CD4-positive, alpha-beta T cell (primary cell): ENCODE results near the gene RDH5. TPM values are rescaled to one million over a fixed set of nuclear protein-coding genes. Genes with fewer than 3 reads are reported as not detected.

Experiments used
- ATAC-seq: fragments of 200-7000 bp; cut with Tn5 transposase; one replicate; pipeline ENCODE4 v1.10.0; 2022; ENCODE audit warnings: mild to moderate bottlenecking; ENCODE audit not compliant: poor library complexity
- CTCF ChIA-PET: fragments of 350-600 bp; sonication (Branson Sonifier 250); formaldehyde crosslinking; loops from one replicate; lab custom pipeline; 2021; ENCODE audit warnings: antibody characterized with exemption, inconsistent platforms; lab: Charles Lee
- POLR2A ChIA-PET: fragments of 350-600 bp; sonication (Branson Sonifier 250); formaldehyde crosslinking; loops from one replicate; lab custom pipeline; 2021; ENCODE audit warnings: antibody characterized with exemption, inconsistent platforms; lab: Charles Lee
- DNase-seq, 14 experiments: peaks; one replicate each; pipeline ENCODE4 v3.0.0-alpha.2; 2013 to 2020; ENCODE audit warnings: mixed read lengths in 2 of 14
- H3K27ac ChIP-seq, 2 donors: one replicate each; pipeline versions ENCODE4 v1.5.1 to v1.7.0; 2013; ENCODE audit warnings: low read length in 2 of 2, low read depth in 1 of 2, mild to moderate bottlenecking in 1 of 2
- H3K27me3 ChIP-seq, 2 experiments: 1 replicate in 1 of 2; 2 replicates in 1 of 2; pipeline versions ENCODE4 v1.6.1 to v1.7.0; 2013; ENCODE audit warnings: low read length in 2 of 2, control low read depth in 1 of 2, mild to moderate bottlenecking in 1 of 2, moderate library complexity in 1 of 2; ENCODE audit not compliant: insufficient read depth in 2 of 2, control insufficient read depth in 1 of 2
- H3K36me3 ChIP-seq: one replicate; pipeline ENCODE4 v1.6.1; 2013; ENCODE audit warnings: low read length, control low read depth; ENCODE audit not compliant: insufficient read depth
- H3K4me1 ChIP-seq: one replicate; pipeline ENCODE4 v1.6.1; 2013; ENCODE audit warnings: low read length, control low read depth; ENCODE audit not compliant: insufficient read depth
- H3K4me3 ChIP-seq: one replicate; pipeline ENCODE4 v1.5.1; 2013; ENCODE audit warnings: mild to moderate bottlenecking, low read length, moderate library complexity
- H3K9me3 ChIP-seq, 2 experiments: 1 replicate in 1 of 2; 2 replicates in 1 of 2; pipeline versions ENCODE4 v1.6.1 to v1.7.0; 2013; ENCODE audit warnings: low read length in 2 of 2, mild to moderate bottlenecking in 2 of 2, control low read depth in 1 of 2, moderate library complexity in 1 of 2; ENCODE audit not compliant: control insufficient read depth in 1 of 2, insufficient read depth in 1 of 2
- H3K27ac Mint-ChIP-seq: one replicate; pipeline ENCODE4 v1.8.0; 2020; ENCODE audit warnings: mixed read lengths
- H3K27me3 Mint-ChIP-seq: one replicate; pipeline ENCODE4 v1.8.0; 2021; ENCODE audit warnings: mixed read lengths
- H3K36me3 Mint-ChIP-seq: one replicate; pipeline ENCODE4 v1.8.0; 2021; ENCODE audit warnings: low read depth, mixed read lengths
- H3K4me1 Mint-ChIP-seq: one replicate; pipeline ENCODE4 v1.8.0; 2021; ENCODE audit warnings: low read depth, mixed read lengths
- H3K4me3 Mint-ChIP-seq: one replicate; pipeline ENCODE4 v1.8.0; 2020; ENCODE audit warnings: mild to moderate bottlenecking, mixed read lengths
- H3K9me3 Mint-ChIP-seq: one replicate; pipeline ENCODE4 v1.8.0; 2020; ENCODE audit warnings: mixed read lengths
- intact Hi-C, 2 experiments: fragments of 100-400 bp; cut with DNase I in 1 of 2; cut with micrococcal nuclease in 1 of 2; formaldehyde crosslinking; loops; one replicate each; pipeline versions ENCODE4 v1.15.1 to v1.9.0; 2023 to 2025; cut with DNase I, micrococcal nuclease
- total RNA-seq, 174 experiments: library from RNA in 2 of 174; stranded (reverse) in 2 of 174; gene quantifications; one replicate each; pipeline ENCODE4 v1.2.3 and lab custom pipeline; 2021 to 2026
- TF ChIP-seq, protein P1 (sequence below): fragments of 200-600 bp; IDR thresholded peaks from one replicate; pipeline ENCODE4 v1.8.0; 2022; ENCODE audit warnings: antibody characterized with exemption, mild to moderate bottlenecking

RDH5 gene
- total RNA-seq, 2 experiments from 2014 or later = 8.8 TPM

GRCh38 chr12:55703288-55703687 lies 16.9 kb upstream of the RDH5 start:
- Mint-ChIP-seq H3K27me3 (peaks cover 23% of the 10 kb centered on the region), H3K27ac (no peak overlapping the region), H3K36me3 (no peaks in the 10 kb centered on the region), H3K4me3 (no peak overlapping the region), H3K9me3 (no peaks in the 10 kb centered on the region), H3K4me1 (peaks cover 11% of the 10 kb centered on the region)
- Histone ChIP-seq H3K27ac (no peak overlapping the region), H3K4me3 (no peak overlapping the region), H3K36me3 (no peaks in the 10 kb centered on the region), H3K27me3 (peaks cover 7 to 10% of the 10 kb centered on the region in 2 experiments), H3K9me3 (no peaks in the 10 kb centered on the region), H3K4me1 (peaks cover 12% of the 10 kb centered on the region)
- TF ChIP-seq, protein P1, sequence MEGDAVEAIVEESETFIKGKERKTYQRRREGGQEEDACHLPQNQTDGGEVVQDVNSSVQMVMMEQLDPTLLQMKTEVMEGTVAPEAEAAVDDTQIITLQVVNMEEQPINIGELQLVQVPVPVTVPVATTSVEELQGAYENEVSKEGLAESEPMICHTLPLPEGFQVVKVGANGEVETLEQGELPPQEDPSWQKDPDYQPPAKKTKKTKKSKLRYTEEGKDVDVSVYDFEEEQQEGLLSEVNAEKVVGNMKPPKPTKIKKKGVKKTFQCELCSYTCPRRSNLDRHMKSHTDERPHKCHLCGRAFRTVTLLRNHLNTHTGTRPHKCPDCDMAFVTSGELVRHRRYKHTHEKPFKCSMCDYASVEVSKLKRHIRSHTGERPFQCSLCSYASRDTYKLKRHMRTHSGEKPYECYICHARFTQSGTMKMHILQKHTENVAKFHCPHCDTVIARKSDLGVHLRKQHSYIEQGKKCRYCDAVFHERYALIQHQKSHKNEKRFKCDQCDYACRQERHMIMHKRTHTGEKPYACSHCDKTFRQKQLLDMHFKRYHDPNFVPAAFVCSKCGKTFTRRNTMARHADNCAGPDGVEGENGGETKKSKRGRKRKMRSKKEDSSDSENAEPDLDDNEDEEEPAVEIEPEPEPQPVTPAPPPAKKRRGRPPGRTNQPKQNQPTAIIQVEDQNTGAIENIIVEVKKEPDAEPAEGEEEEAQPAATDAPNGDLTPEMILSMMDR = no peak
- DNase-seq (no peak), ATAC-seq (no peak)
- ChIA-PET POLR2A (interaction anchor here (0.6 kb wide), 1 partner anchor 12 kb away, joined by 3 read pairs; no protein-coding TSS in a partner anchor), CTCF (no interaction called here)
- intact Hi-C loops = no loop called here

DNA sequence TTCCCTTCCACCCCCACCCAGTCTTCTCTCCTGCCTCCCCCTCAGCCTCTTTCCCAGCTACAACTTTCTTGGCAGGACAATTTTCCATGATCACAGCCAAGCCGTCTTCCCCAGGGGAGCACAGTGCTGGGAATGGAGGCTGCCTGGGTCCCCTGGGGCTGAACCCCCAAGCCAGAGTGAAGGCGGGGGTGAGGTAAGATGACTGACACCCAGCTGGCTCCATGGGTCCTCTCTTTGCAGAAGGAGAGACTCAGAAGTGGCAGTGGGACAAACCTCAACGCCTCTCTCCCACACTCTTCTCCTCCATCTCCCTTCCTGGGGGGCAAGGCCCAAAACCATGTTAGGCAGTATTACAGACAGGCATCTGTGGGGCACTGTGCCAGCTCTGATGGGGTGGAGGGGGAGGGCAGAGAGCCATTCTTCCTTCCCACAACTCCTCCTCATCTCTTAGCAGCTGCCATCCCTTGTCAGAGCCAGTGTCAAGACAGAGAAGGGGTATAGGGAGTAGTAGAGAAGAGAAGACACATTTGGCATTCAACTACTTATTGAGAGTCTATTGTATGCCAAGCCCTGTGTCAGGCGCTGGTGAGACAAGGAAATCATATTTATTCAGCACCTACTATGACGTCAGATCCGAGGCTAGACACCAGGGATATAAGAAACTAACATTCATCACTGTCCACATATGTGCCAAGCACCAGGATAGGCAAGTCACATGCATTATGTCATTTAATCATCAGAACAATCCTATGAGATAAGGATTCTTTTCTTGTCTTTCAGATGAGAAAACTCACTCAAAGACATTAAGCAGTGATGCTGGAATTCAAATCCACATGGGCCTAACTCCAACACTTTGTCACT lies 16.1 kb upstream of the RDH5 start:
- H3K4me1 ChIP-seq = peaks cover 18% of the 10 kb centered on the region
- Mint-ChIP-seq H3K36me3 (no peaks in the 10 kb centered on the region), H3K9me3 (no peaks in the 10 kb centered on the region), H3K4me1 (peaks cover 19% of the 10 kb centered on the region), H3K27ac (no peak overlapping the region), H3K4me3 (no peak overlapping the region), H3K27me3 (peaks cover 31% of the 10 kb centered on the region)
- ChIA-PET POLR2A (interaction anchor here (0.6 kb wide), 1 partner anchor 11 kb away, joined by 3 read pairs; no protein-coding TSS in a partner anchor), CTCF (no interaction called here)
- TF ChIP-seq, protein P1 = no peak
- H3K9me3 ChIP-seq = no peaks in the 10 kb centered on the region
- H3K27me3 ChIP-seq = peaks cover 7 to 14% of the 10 kb centered on the region in 2 experiments
- DNase-seq (no peak), ATAC-seq (no peak)
- no peaks in the 10 kb centered on the region for H3K36me3 ChIP-seq
- intact Hi-C loops = no loop called here
- no peak overlapping the region for H3K4me3 ChIP-seq
- H3K27ac ChIP-seq = no peak overlapping the region

GRCh38 chr12:55704824-55705718 lies 15.1 kb upstream of the RDH5 start:
- POLR2A ChIA-PET = no interaction called here
- Histone ChIP-seq H3K27ac (no peak overlapping the region), H3K4me3 (no peak overlapping the region), H3K9me3 (no peaks in the 10 kb centered on the region), H3K36me3 (no peaks in the 10 kb centered on the region), H3K4me1 (peaks cover 18% of the 10 kb centered on the region), H3K27me3 (peaks cover 7 to 21% of the 10 kb centered on the region in 2 experiments)
- no peak for ATAC-seq
- Mint-ChIP-seq H3K4me1 (peaks cover 21% of the 10 kb centered on the region), H3K4me3 (no peak overlapping the region), H3K27ac (no peak overlapping the region), H3K27me3 (peaks cover 39% of the 10 kb centered on the region), H3K36me3 (no peaks in the 10 kb centered on the region), H3K9me3 (no peaks in the 10 kb centered on the region)
- no peak for DNase-seq
- TF ChIP-seq, protein P1 = no peak
- intact Hi-C loops = no loop called here
- CTCF ChIA-PET = no interaction called here
